ENCODE measurements around the gene SAMD11.

GRCh38 chr1:918353-918752, 5.4 kb upstream of the SAMD11 start:
- TF ChIP-seq CTCF (IDR thresholded peaks at IDR 0.05) (no peak), POLR2A (IDR thresholded peaks at IDR 0.05) (no peak), EP300 (IDR thresholded peaks at IDR 0.05) (no peak)

Measured in gastroesophageal sphincter (tissue), 3 donors.